Stomach (tissue), 9 donors: ENCODE results near the gene PLIN5. TPM values are rescaled to one million over a fixed set of nuclear protein-coding genes. Genes with fewer than 3 reads are reported as not detected.
"Not testable (repeated sequence)": the region's sequence is repeated elsewhere in the genome, so short reads cannot be mapped to it uniquely, and the experiment has no call there.

Experiments
- DNase-seq, 2 donors: peaks; one replicate each; pipeline versions ENCODE4 v3.0.0 to v3.0.0-alpha.2; 2013 to 2019
- H3K27ac ChIP-seq, 5 donors: fragments of 200-600 bp in 4 of 5; sonication (generic) in 4 of 5; one replicate each; pipeline ENCODE4 v1.5.1; 2013 to 2019; ENCODE audit warnings: mild to moderate bottlenecking in 1 of 5, moderate library complexity in 1 of 5
- H3K27me3 ChIP-seq, 3 donors: fragments of 200-600 bp; sonication (generic); one replicate each; pipeline ENCODE4 v1.5.1; 2017 to 2019; ENCODE audit warnings: mixed run types in 1 of 3
- H3K36me3 ChIP-seq, 4 donors: fragments of 200-600 bp; sonication (generic); 1 replicate in 3 of 4; 2 replicates in 1 of 4; pipeline ENCODE4 v1.5.1; 2016 to 2019
- H3K4me1 ChIP-seq, 4 donors: fragments of 200-600 bp; sonication (generic); one replicate each; pipeline ENCODE4 v1.5.1; 2016 to 2019
- H3K4me3 ChIP-seq, 4 donors: fragments of 200-600 bp; sonication (generic) in 3 of 4; one replicate each; pipeline ENCODE4 v1.5.1; 2016 to 2019; ENCODE audit warnings: mild to moderate bottlenecking in 1 of 4
- H3K9me3 ChIP-seq, 4 donors: fragments of 200-600 bp; sonication (generic); one replicate each; pipeline ENCODE4 v1.5.1; 2016 to 2019
- CTCF ChIP-seq, 7 experiments: fragments of 450-650 bp in 4 of 7; fragments of 200-600 bp in 3 of 7; sonication (generic) in 3 of 7; IDR thresholded peaks; one replicate each; pipeline ENCODE4 v1.5.1; 2016 to 2019; ENCODE audit warnings: antibody characterized with exemption in 7 of 7, control low read depth in 2 of 7, mild to moderate bottlenecking in 1 of 7
- EP300 ChIP-seq: sonication (generic); formaldehyde crosslinking; IDR thresholded peaks from one replicate; pipeline ENCODE4 v1.6.1; 2017; ENCODE audit warnings: antibody characterized with exemption
- POLR2A ChIP-seq, 4 donors: fragments of 450-650 bp; IDR thresholded peaks; one replicate each; pipeline ENCODE4 v1.6.1; 2016; ENCODE audit warnings: antibody characterized with exemption in 4 of 4, control low read depth in 2 of 4, mild to moderate bottlenecking in 1 of 4, moderate library complexity in 1 of 4
- POLR2AphosphoS5 ChIP-seq, 3 donors: sonication (generic); formaldehyde crosslinking; IDR thresholded peaks; one replicate each; pipeline ENCODE4 v1.6.1; 2016; ENCODE audit warnings: antibody characterized with exemption in 3 of 3
- WGBS, 5 donors: extraction: QIAGEN DNeasy Blood & Tissue Kit in 3 of 5; methylation state at CpG; one replicate each; pipeline versions ENCODE4 v1.1.5 to v1.1.7; 2013 to 2018; 5-methylcytosine and 5-hydroxymethylcytosine counted together
- intact Hi-C: fragments of 100-400 bp; cut with DNase I; formaldehyde crosslinking; loops from one replicate; pipeline ENCODE4 v1.15.1; 2023; ENCODE audit warnings: low total_unique reads
- polyA plus RNA-seq, 3 donors: library from polyadenylated mRNA; stranded (reverse); fragments of 200-250 nt; gene quantifications; one replicate each; pipeline ENCODE4 v1.2.3, GENCODE V29; 2013
- total RNA-seq, 5 donors: library from RNA; depleted of rRNA; stranded (reverse); fragments of >200 nt; gene quantifications; one replicate each; pipeline versions ENCODE4 v1.1.0 to v1.2.3, GENCODE V29; 2014 to 2016
- donor health status: healthy with polysubstance abuse.
- donor health status: Bipolar disorder and iron deficiency.
- donor health status: healthy.

The PLIN5 gene
- total and polyA plus RNA-seq, 8 donors, result 1.4 to 114 (median 31.6) TPM

DNA sequence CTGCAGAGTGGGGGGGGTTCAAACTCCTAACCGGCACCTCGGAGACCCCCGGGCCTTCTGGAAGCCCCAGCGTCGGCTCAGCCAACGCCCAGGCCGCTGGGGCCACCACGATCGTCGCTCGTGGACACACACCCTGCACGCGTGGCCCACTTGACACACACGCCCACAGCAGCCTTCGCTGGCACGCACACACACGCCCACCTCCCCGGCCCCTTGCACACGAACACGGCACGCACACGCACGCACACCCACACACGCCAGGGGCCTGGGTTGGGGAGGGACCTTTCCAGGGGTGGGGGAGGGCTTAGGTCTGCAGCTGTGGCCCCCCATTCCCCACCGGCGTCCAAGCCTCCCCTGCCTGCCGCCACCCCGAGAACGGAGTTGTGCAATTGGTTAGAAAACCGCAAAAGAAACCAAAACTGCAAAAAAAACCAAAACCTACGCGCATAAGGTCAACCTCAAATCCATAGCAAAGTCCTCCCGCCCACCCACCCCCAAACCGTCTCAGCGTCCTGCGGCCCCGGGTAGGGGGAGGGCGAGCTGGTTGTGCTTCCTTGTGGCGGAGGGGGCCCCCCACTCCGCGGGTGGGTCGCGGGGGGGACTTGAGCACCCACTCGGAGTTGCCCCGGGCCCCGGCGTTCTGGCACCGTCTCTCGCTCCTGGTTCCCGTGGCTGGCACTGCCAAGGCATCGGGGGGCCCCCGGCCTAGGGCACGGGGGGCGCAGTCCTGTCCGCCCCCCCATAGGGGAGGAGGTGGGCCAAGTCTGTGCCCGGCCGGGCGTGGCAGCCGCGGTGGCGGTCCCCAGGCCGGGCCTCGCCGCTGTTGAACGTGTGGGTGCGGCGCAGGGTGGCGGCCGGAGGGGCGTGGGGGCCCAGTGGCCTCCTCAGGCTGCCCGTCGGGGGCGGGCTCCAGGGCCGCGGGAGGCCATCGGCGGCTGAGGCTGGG lies 8.1 kb upstream of the PLIN5 start:
- peaks cover 0 to 6% (median 0%) of the 10 kb centered on the region in 4 donors for H3K9me3 ChIP-seq
- H3K4me1 ChIP-seq, result peaks cover 3 to 20% (median 15%) of the 10 kb centered on the region in 4 donors
- peak overlapping the region in 2 of 4 donors; percentile 20 to 24 for H3K4me3 ChIP-seq
- intact Hi-C loops, result no loop called here
- no peak for TF ChIP-seq EP300
- TF ChIP-seq POLR2A (IDR thresholded peaks at IDR 0.05), result no peak
- no peak for TF ChIP-seq POLR2AphosphoS5 (IDR thresholded peaks at IDR 0.05)
- TF ChIP-seq CTCF (IDR thresholded peaks at IDR 0.05), result no peak
- H3K27ac ChIP-seq, result peak overlapping the region in 2 of 5 donors; percentile 89 to 90
- H3K27me3 ChIP-seq, result peaks cover 0 to 19% (median 3%) of the 10 kb centered on the region in 3 donors
- DNase-seq, result no peak
- peaks cover 0 to 4% (median 0%) of the 10 kb centered on the region in 4 donors for H3K36me3 ChIP-seq
- WGBS, 5 donors, result 78 to 84% (median 80%) methylated on average over 21 to 77 of the region's 77 CpGs

DNA sequence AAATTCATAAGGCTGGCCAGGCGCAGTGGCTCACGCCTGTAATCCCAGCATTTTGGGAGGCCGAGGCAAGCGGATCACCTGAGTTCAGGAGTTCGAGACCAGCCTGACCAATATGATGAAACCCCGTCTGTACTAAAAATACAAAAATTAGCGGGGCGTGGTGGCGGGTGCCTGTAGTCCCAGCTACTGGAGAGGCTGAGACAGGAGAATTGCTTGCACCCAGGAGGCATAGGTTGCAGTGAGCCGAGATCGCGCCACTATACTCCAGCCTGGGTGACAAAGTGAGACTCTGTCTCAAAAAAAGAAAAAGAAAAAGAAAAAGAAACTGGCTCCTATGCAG lies 6.8 kb upstream of the PLIN5 start:
- H3K4me3 ChIP-seq, H3K36me3 ChIP-seq, H3K9me3 ChIP-seq, DNase-seq, intact Hi-C loops: not testable (repeated sequence)
- Histone ChIP-seq H3K27me3 (peaks cover 0 to 23% (median 3%) of the 10 kb centered on the region in 3 donors), H3K4me1 (peaks cover 12 to 30% (median 27%) of the 10 kb centered on the region in 4 donors), H3K27ac (peak overlapping the region in 2 of 5 donors; percentile 89 to 90)
- 87 to 93% (median 92%) methylated on average over 12 of the region's 12 CpGs for WGBS, 5 donors

DNA sequence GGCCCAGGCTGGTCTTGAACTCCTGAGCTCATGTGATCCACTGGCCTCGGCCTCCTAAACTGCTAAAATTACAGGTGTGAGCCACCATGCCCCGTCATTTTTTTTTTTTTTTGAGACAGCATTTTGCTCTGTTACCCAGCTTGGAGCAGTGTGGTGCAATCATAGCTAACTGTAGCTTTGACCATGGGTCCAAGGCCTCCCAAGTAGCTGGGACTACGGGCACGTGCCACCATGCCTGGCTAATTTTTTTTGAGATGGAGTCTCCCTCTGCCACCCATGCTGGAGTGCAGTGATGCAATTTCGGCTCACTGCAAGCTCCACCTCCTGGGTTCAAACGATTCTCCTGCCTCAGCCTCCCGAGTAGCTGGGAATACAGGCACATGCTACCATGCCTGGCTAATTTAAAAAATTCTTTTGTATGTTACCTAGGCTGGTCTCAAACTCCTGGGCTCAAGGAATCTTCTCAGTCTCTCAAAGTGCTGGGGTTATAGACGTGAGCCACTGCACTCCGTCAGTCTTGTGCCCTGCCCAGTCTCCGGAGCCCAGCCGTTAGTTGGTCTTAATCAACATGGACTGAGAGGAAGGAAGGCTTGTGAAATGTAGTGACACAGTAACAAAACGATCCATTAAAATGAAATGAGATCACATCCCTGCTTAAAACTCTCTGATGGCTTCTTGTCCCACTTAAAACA lies 6.2 kb upstream of the PLIN5 start:
- WGBS, 5 donors, result 74 to 86% (median 82%) methylated on average over 12 of the region's 12 CpGs
- Histone ChIP-seq H3K9me3 (peaks cover 0 to 6% (median 0%) of the 10 kb centered on the region in 4 donors), H3K27ac (peak overlapping the region in 2 of 5 donors; percentile 89 to 90), H3K4me3 (peak overlapping the region in 1 of 4 donors; percentile 13), H3K4me1 (peaks cover 12 to 35% (median 32%) of the 10 kb centered on the region in 4 donors), H3K27me3 (peaks cover 0 to 28% (median 3%) of the 10 kb centered on the region in 3 donors), H3K36me3 (no peaks in the 10 kb centered on the region)
- intact Hi-C loops, result no loop called here
- TF ChIP-seq EP300 (no peak), POLR2AphosphoS5 (IDR thresholded peaks at IDR 0.05) (no peak), CTCF (IDR thresholded peaks at IDR 0.05) (no peak), POLR2A (IDR thresholded peaks at IDR 0.05) (no peak)
- no peak for DNase-seq

DNA sequence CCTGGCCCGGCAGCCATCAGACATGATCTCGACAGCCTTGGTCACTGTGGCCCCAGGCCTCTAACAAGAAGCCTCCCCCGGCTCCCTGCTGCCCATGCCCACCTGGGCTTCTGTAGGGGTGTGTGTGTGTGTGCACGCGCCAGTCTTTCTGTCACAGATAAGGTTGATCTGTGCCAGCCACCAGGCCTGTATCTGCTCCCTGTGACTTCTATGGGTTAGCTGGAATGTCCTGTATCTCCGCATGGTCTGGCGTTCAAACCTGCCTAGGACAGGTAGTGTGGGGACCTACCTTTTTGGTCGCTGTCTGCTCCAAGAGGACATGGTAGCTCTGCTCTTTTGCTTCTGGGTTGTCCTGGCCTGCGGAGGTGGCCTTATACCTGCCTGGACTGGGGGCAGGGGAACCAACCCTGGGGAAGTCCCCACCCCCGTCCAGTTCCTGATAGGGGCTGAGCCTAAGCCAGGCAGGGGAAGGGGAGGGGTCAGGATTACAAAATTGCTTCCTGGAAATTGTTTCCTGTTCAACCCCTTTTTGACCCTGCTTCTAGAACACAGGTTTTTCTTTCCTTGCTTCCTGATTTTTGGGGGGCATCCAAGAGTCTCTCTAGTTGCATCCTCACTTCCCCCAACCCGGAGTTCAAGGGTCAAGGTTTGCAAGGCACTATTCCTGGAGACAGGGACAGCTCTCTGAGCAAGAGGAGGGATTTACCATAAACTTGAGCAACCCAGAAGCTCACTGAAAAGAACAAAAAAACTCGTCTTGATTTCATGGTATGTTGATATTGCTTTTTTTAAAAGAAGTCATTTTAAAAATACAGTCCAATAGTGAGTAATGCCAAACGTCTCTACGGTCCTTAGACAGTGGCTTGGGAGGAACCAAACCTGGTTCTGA lies 4.9 kb upstream of the PLIN5 start, which contains the start of gene LRG1:
Gene LRG1, minus strand, starts transcription at position 344 of the 889 bp plus-strand sequence. Its CDS starts 23 bp downstream, at position 321.
- Histone ChIP-seq H3K36me3 (no peaks in the 10 kb centered on the region), H3K4me3 (peak within 1 kb of the TSS; percentile 25 to 50 (median 30)), H3K27me3 (peaks cover 0 to 41% (median 10%) of the 10 kb centered on the region in 3 donors), H3K9me3 (peaks cover 0 to 6% (median 0%) of the 10 kb centered on the region in 4 donors), H3K4me1 (peaks cover 12 to 49% (median 45%) of the 10 kb centered on the region in 4 donors), H3K27ac (peak within 1 kb of the TSS; percentile 68 to 90 (median 75))
- peak; percentile 90 for DNase-seq
- intact Hi-C loops, result no loop called here
- WGBS, 5 donors, result 23 to 37% (median 28%) methylated on average over 11 to 14 of the region's 14 CpGs
- no peak for TF ChIP-seq EP300
- no peak for TF ChIP-seq CTCF (IDR thresholded peaks at IDR 0.05)
- TF ChIP-seq POLR2A (IDR thresholded peaks at IDR 0.05), result peak in 2 of 4 donors; percentile 70 to 74
- TF ChIP-seq POLR2AphosphoS5 (IDR thresholded peaks at IDR 0.05), result peak in 2 of 3 donors; percentile 96 to 97
